ENCODE measurements around the gene NIF3L1.

The NIF3L1 gene

DNA sequence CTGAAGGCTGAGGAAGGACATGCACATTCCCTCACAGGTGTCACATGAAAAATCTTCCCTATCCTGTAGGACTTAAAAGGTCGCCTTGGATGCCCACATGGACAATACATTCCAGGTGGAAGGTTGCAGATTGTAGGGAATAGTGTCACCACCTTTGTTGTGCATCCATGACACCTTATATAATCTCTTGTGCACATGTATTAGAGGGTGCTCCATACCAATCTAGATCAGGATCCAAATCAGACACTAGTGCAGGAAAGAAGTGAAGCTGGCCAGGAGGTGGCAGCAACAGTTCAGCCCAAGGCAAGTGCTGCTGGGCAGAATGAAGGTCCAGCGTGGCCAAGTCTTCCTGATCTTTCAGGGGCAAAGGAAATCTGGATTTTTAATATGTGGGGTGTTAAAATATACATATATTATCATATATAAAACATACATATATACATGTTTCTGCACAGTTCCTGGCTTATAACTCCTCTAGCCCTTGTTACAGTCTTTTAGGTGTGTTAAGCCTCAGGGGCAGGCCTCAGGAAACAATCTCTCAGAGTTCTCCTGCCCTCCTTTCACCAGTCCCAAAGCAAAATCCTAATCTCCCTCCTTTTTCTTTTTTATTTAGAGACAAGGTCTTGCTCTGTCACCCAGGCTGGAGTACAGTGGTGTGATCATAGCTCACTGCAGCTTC lies 16.6 kb downstream of the NIF3L1 start:
- no peak overlapping the region for H3K4me3 ChIP-seq (ENCODE audit: low read depth, low read length)
- H3K9ac ChIP-seq (ENCODE audit: low read length) = no peak overlapping the region
- H4K8ac ChIP-seq (ENCODE audit: low read depth, low read length) = no peak overlapping the region
- H2AFZ ChIP-seq (ENCODE audit: insufficient read depth, low read length, poor library complexity) = no peak overlapping the region
- peaks cover 17% of the 10 kb centered on the region in 2 experiments for H3K36me3 ChIP-seq (ENCODE audit: control insufficient read depth in 1 of 2, insufficient read depth in 2 of 2, low read length in 2 of 2)
- no peak overlapping the region for H2AK5ac ChIP-seq (ENCODE audit: low read length)
- WGBS (ENCODE audit: extremely low coverage, insufficient coverage, insufficient read length) = no CpG with 5 or more reads among the region's 2 CpGs
- no peak overlapping the region for H3K23ac ChIP-seq (ENCODE audit: low read length)
- DNase-seq = peak; percentile 60 to 77
- no peak overlapping the region for H2BK12ac ChIP-seq (ENCODE audit: low read length)
- H3K27me3 ChIP-seq (ENCODE audit: insufficient read depth, low read length) = no peaks in the 10 kb centered on the region
- H3K79me2 ChIP-seq (ENCODE audit: control insufficient read depth, insufficient read depth, low read length, poor library complexity) = no peaks in the 10 kb centered on the region
- H3K27ac ChIP-seq (ENCODE audit: low read depth, low read length) = no peak overlapping the region
- H3K4me1 ChIP-seq (ENCODE audit: control insufficient read depth in 1 of 2, insufficient read depth in 2 of 2, low read length in 2 of 2) = no peaks in the 10 kb centered on the region
- no peak overlapping the region for H4K91ac ChIP-seq (ENCODE audit: low read depth, low read length)
- no peaks in the 10 kb centered on the region for H3K79me1 ChIP-seq (ENCODE audit: low read length)
- H2BK5ac ChIP-seq (ENCODE audit: low read depth, low read length, poor library complexity) = no peak overlapping the region
- no peaks in the 10 kb centered on the region for H3K9me3 ChIP-seq (ENCODE audit: insufficient read depth, low read depth, low read length)
- no peak overlapping the region for H3K4me2 ChIP-seq (ENCODE audit: low read length)
- no peak overlapping the region for H3K4ac ChIP-seq (ENCODE audit: low read depth, low read length)
- no peak overlapping the region for H2BK120ac ChIP-seq (ENCODE audit: insufficient read depth, low read length, poor library complexity)
- no peak overlapping the region for H4K12ac ChIP-seq (ENCODE audit: low read depth, low read length)
- no peak overlapping the region for H3K14ac ChIP-seq (ENCODE audit: low read length)
- no peak overlapping the region for H3K18ac ChIP-seq (ENCODE audit: low read length)

DNA sequence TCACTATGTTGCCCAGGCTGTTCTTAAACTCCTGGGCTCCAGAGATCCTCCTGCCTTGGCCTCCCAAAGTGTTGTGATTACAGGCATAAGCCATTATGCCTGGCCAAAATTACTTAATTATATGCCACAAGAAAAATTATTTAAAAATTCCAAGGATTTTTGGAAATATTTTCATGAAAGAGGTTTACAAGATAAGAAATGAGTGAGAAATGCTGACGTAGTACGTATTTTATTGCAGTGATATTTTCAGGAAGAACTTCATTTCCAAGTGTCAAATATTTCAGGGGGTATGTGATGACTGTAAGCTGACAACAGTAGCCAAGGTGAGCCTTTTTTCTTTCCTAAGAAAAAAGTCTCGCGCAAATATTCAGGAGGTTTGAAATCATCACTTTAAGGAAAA lies 20.8 kb downstream of the NIF3L1 start:
- Histone ChIP-seq H3K4me3 (ENCODE audit: low read depth, low read length) (no peak overlapping the region), H2BK12ac (ENCODE audit: low read length) (no peak overlapping the region), H2AK5ac (ENCODE audit: low read length) (no peak overlapping the region), H3K9ac (ENCODE audit: low read length) (no peak overlapping the region), H4K8ac (ENCODE audit: low read depth, low read length) (no peak overlapping the region), H3K27me3 (ENCODE audit: insufficient read depth, low read length) (no peaks in the 10 kb centered on the region), H3K4me1 (ENCODE audit: control insufficient read depth in 1 of 2, insufficient read depth in 2 of 2, low read length in 2 of 2) (no peaks in the 10 kb centered on the region), H3K79me1 (ENCODE audit: low read length) (no peaks in the 10 kb centered on the region), H3K9me3 (ENCODE audit: insufficient read depth, low read depth, low read length) (no peaks in the 10 kb centered on the region), H3K79me2 (ENCODE audit: control insufficient read depth, insufficient read depth, low read length, poor library complexity) (no peaks in the 10 kb centered on the region), H3K27ac (ENCODE audit: low read depth, low read length) (no peak overlapping the region), H2BK5ac (ENCODE audit: low read depth, low read length, poor library complexity) (no peak overlapping the region), H3K14ac (ENCODE audit: low read length) (no peak overlapping the region), H4K12ac (ENCODE audit: low read depth, low read length) (no peak overlapping the region), H3K36me3 (ENCODE audit: control insufficient read depth in 1 of 2, insufficient read depth in 2 of 2, low read length in 2 of 2) (peaks cover 14 to 21% of the 10 kb centered on the region in 2 experiments), H2AFZ (ENCODE audit: insufficient read depth, low read length, poor library complexity) (no peak overlapping the region), H2BK120ac (ENCODE audit: insufficient read depth, low read length, poor library complexity) (no peak overlapping the region), H4K91ac (ENCODE audit: low read depth, low read length) (no peak overlapping the region), H3K4ac (ENCODE audit: low read depth, low read length) (no peak overlapping the region), H3K23ac (ENCODE audit: low read length) (no peak overlapping the region), H3K4me2 (ENCODE audit: low read length) (no peak overlapping the region), H3K18ac (ENCODE audit: low read length) (no peak overlapping the region)
- WGBS (ENCODE audit: extremely low coverage, insufficient coverage, insufficient read length) = 100% methylated on average over 1 of the region's 4 CpGs
- peak in 1 of 2 donors; percentile 86 for DNase-seq

DNA sequence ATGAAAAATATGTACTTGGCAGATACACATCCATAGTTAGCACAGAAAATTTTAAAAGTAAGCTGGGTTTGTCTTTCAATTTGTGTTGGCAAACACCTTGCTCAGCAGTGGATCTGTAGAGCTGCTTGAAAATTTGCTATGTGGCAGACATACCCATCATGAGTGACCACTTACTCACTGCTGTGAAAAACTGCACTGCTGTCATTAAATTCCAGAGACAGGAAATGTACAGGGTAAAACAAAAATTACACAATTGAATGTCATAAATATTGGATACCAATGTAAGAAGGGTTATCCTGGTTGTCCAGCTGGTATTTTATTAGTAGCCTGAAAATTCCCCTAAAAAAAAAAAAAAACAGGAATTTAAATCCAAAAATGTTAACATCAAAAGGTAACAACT lies 24.5 kb downstream of the NIF3L1 start:
- H3K18ac ChIP-seq (ENCODE audit: low read length) = no peak overlapping the region
- H3K9me3 ChIP-seq (ENCODE audit: insufficient read depth, low read depth, low read length) = no peaks in the 10 kb centered on the region
- H2AK5ac ChIP-seq (ENCODE audit: low read length) = no peak overlapping the region
- no peak overlapping the region for H4K12ac ChIP-seq (ENCODE audit: low read depth, low read length)
- no peak overlapping the region for H3K4ac ChIP-seq (ENCODE audit: low read depth, low read length)
- H3K79me1 ChIP-seq (ENCODE audit: low read length) = no peaks in the 10 kb centered on the region
- H3K4me3 ChIP-seq (ENCODE audit: low read depth, low read length) = no peak overlapping the region
- H3K23ac ChIP-seq (ENCODE audit: low read length) = no peak overlapping the region
- no peaks in the 10 kb centered on the region for H3K4me1 ChIP-seq (ENCODE audit: control insufficient read depth in 1 of 2, insufficient read depth in 2 of 2, low read length in 2 of 2)
- H3K14ac ChIP-seq (ENCODE audit: low read length) = no peak overlapping the region
- no peak overlapping the region for H3K9ac ChIP-seq (ENCODE audit: low read length)
- no peak overlapping the region for H2AFZ ChIP-seq (ENCODE audit: insufficient read depth, low read length, poor library complexity)
- no peaks in the 10 kb centered on the region for H3K79me2 ChIP-seq (ENCODE audit: control insufficient read depth, insufficient read depth, low read length, poor library complexity)
- H2BK12ac ChIP-seq (ENCODE audit: low read length) = no peak overlapping the region
- H4K91ac ChIP-seq (ENCODE audit: low read depth, low read length) = no peak overlapping the region
- H3K27ac ChIP-seq (ENCODE audit: low read depth, low read length) = no peak overlapping the region
- H3K27me3 ChIP-seq (ENCODE audit: insufficient read depth, low read length) = no peaks in the 10 kb centered on the region
- peaks cover 20 to 31% of the 10 kb centered on the region in 2 experiments for H3K36me3 ChIP-seq (ENCODE audit: control insufficient read depth in 1 of 2, insufficient read depth in 2 of 2, low read length in 2 of 2)
- DNase-seq = peak; percentile 21 to 45
- no peak overlapping the region for H4K8ac ChIP-seq (ENCODE audit: low read depth, low read length)
- H2BK120ac ChIP-seq (ENCODE audit: insufficient read depth, low read length, poor library complexity) = no peak overlapping the region
- H2BK5ac ChIP-seq (ENCODE audit: low read depth, low read length, poor library complexity) = no peak overlapping the region
- no peak overlapping the region for H3K4me2 ChIP-seq (ENCODE audit: low read length)

GRCh38 chr2:200922439-200922838 lies 33.3 kb downstream of the NIF3L1 start:
- Histone ChIP-seq H2BK120ac (ENCODE audit: insufficient read depth, low read length, poor library complexity) (no peak overlapping the region), H3K14ac (ENCODE audit: low read length) (no peak overlapping the region)

More at GRCh38 chr2:200922439-200922838, 33.3 kb downstream of the NIF3L1 start:
- Histone ChIP-seq H2BK5ac (ENCODE audit: low read depth, low read length, poor library complexity) (no peak overlapping the region), H2AFZ (ENCODE audit: insufficient read depth, low read length, poor library complexity) (no peak overlapping the region), H2BK12ac (ENCODE audit: low read length) (no peak overlapping the region), H3K4me3 (ENCODE audit: low read depth, low read length) (no peak overlapping the region), H3K4ac (ENCODE audit: low read depth, low read length) (no peak overlapping the region), H4K12ac (ENCODE audit: low read depth, low read length) (no peak overlapping the region), H2AK5ac (ENCODE audit: low read length) (no peak overlapping the region), H3K23ac (ENCODE audit: low read length) (no peak overlapping the region), H3K18ac (ENCODE audit: low read length) (no peak overlapping the region), H3K4me1 (ENCODE audit: control insufficient read depth in 1 of 2, insufficient read depth in 2 of 2, low read length in 2 of 2) (no peaks in the 10 kb centered on the region), H3K79me1 (ENCODE audit: low read length) (no peaks in the 10 kb centered on the region), H3K36me3 (ENCODE audit: control insufficient read depth in 1 of 2, insufficient read depth in 2 of 2, low read length in 2 of 2) (peaks cover 18 to 26% of the 10 kb centered on the region in 2 experiments), H3K9me3 (ENCODE audit: insufficient read depth, low read depth, low read length) (no peaks in the 10 kb centered on the region), H4K8ac (ENCODE audit: low read depth, low read length) (no peak overlapping the region), H3K9ac (ENCODE audit: low read length) (no peak overlapping the region), H3K27me3 (ENCODE audit: insufficient read depth, low read length) (no peaks in the 10 kb centered on the region), H3K27ac (ENCODE audit: low read depth, low read length) (no peak overlapping the region), H4K91ac (ENCODE audit: low read depth, low read length) (no peak overlapping the region), H3K79me2 (ENCODE audit: control insufficient read depth, insufficient read depth, low read length, poor library complexity) (no peaks in the 10 kb centered on the region), H3K4me2 (ENCODE audit: low read length) (no peak overlapping the region)
- no CpG with 5 or more reads among the region's 6 CpGs for WGBS (ENCODE audit: extremely low coverage, insufficient coverage, insufficient read length)
- DNase-seq = no peak

Data from trophoblast cell (in vitro differentiated cells and primary cell).